ENCODE measurements around the gene FYCO1.

The FYCO1 gene

DNA sequence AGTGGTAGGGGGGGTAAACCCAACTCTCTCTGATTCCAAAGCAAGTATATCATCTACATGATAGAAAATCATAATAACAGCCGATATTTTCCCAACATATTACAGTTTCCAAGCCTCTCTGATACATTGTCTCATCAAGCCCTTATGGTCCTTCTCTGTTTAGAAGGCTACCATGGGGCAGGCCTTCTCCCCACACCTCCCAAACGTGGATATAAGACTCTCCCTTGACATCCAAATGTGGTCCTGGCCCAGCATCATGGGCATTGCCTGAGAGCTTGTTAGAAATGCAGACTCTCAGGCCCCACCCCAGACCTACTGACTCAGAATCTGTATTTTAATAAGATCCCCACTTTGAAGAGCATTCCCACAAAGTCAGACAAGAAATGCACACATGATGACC is 127.0 kb downstream of the FYCO1 start:
- H3K27me3 ChIP-seq (ENCODE audit: control insufficient read depth in 5 of 5, insufficient read depth in 4 of 5, low read length in 5 of 5) = no peaks in the 10 kb centered on the region
- H3K9ac ChIP-seq (ENCODE audit: low read length in 5 of 5) = no peak overlapping the region
- H3K4me1 ChIP-seq (ENCODE audit: control insufficient read depth in 5 of 5, insufficient read depth in 5 of 5, low read length in 5 of 5) = peaks cover 0 to 4% (median 0%) of the 10 kb centered on the region in 5 donors
- no peaks in the 10 kb centered on the region for H3K36me3 ChIP-seq (ENCODE audit: control insufficient read depth in 5 of 5, insufficient read depth in 5 of 5, low read length in 5 of 5)
- no peak overlapping the region for H3K4me3 ChIP-seq (ENCODE audit: low read depth in 1 of 5, low read length in 5 of 5)
- peaks cover under 1 to 3% (median 2%) of the 10 kb centered on the region in 5 donors for H3K9me3 ChIP-seq (ENCODE audit: control insufficient read depth in 5 of 5, low read length in 5 of 5)
- no peak overlapping the region for H3K27ac ChIP-seq (ENCODE audit: low read depth, low read length)

DNA sequence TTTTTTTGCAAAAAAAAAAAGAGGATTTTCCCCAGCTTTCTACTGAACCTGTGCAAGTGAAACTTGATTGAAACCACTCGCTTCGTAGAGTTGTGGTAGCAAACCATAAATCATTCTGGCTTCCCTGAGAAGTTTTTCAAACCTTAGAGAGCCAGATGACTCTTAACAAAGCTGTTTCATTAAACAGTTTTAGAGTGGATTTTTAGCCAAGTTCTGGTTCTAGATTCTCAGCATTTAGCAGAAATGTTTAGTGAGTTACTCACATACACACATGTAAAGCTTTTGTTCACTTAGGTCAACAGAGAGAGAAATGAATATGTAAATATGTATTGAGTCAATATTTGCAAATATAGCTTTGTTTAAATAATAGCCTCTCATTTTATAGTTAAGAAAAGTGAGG is 127.4 kb downstream of the FYCO1 start:
- Histone ChIP-seq H3K36me3 (ENCODE audit: control insufficient read depth in 5 of 5, insufficient read depth in 5 of 5, low read length in 5 of 5) (no peaks in the 10 kb centered on the region), H3K27me3 (ENCODE audit: control insufficient read depth in 5 of 5, insufficient read depth in 4 of 5, low read length in 5 of 5) (no peaks in the 10 kb centered on the region), H3K27ac (ENCODE audit: low read depth, low read length) (no peak overlapping the region), H3K4me1 (ENCODE audit: control insufficient read depth in 5 of 5, insufficient read depth in 5 of 5, low read length in 5 of 5) (peaks cover 0 to 4% (median 0%) of the 10 kb centered on the region in 5 donors), H3K4me3 (ENCODE audit: low read depth in 1 of 5, low read length in 5 of 5) (no peak overlapping the region), H3K9me3 (ENCODE audit: control insufficient read depth in 5 of 5, low read length in 5 of 5) (peaks cover 4 to 7% (median 5%) of the 10 kb centered on the region in 5 donors), H3K9ac (ENCODE audit: low read length in 5 of 5) (no peak overlapping the region)
